Astrocyte of the spinal cord (primary cell): ENCODE data around the gene RFTN1.

Experiments
- DNase-seq: peaks from one replicate; pipeline ENCODE4 v3.0.0; 2011; ENCODE audit warnings: low read depth, low spot score
- H3K4me3 ChIP-seq: 2 replicates; pipeline ENCODE4 v1.5.1; 2011; ENCODE audit warnings: low read depth, mild to moderate bottlenecking, low read length, moderate library complexity
- CTCF ChIP-seq: IDR thresholded peaks from 2 replicates; pipeline ENCODE4 v1.5.1; 2012; ENCODE audit warnings: low read depth, mild to moderate bottlenecking, low read length, inconsistent platforms
- in situ Hi-C: cut with HindIII; loops from 2 replicates; pipeline ENCODE4 v1.10.0; 2017; ENCODE audit warnings: low sequenced_read_pairs

The RFTN1 gene

GRCh38 chr3:16543242-16543864, 29.9 kb upstream of the RFTN1 start:
- DNase-seq, result no peak
- in situ Hi-C loops, result no loop called here
- no peak overlapping the region for H3K4me3 ChIP-seq
- TF ChIP-seq CTCF, result no peak

- H3K4me3 ChIP-seq, result no peak overlapping the region
- DNase-seq, result no peak
- in situ Hi-C loops, result no loop called here
- no peak for TF ChIP-seq CTCF
Measured at GRCh38 chr3:16538507-16538906, 25.0 kb upstream of the RFTN1 start.

- H3K4me3 ChIP-seq, result no peak overlapping the region
- in situ Hi-C loops, result no loop called here
- DNase-seq, result no peak
Measured at GRCh38 chr3:16536996-16537395, 23.5 kb upstream of the RFTN1 start.

GRCh38 chr3:16536344-16536663, 22.8 kb upstream of the RFTN1 start:
- in situ Hi-C loops, result no loop called here
- DNase-seq, result no peak
- TF ChIP-seq CTCF, result no peak
- H3K4me3 ChIP-seq, result no peak overlapping the region

More at GRCh38 chr3:16536996-16537395, 23.5 kb upstream of the RFTN1 start:
- no peak for TF ChIP-seq CTCF

GRCh38 chr3:16534640-16535262, 21.3 kb upstream of the RFTN1 start:
- no peak for DNase-seq
- no peak overlapping the region for H3K4me3 ChIP-seq
- TF ChIP-seq CTCF, result no peak
- in situ Hi-C loops, result no loop called here

- in situ Hi-C loops, result no loop called here
Measured at GRCh38 chr3:16533928-16534574, 20.6 kb upstream of the RFTN1 start.

More at GRCh38 chr3:16533928-16534574, 20.6 kb upstream of the RFTN1 start:
- no peak for TF ChIP-seq CTCF
- H3K4me3 ChIP-seq, result no peak overlapping the region
- DNase-seq, result no peak
